GM12878 (cell line): ENCODE results near the gene NAPEPLD. TPM values are rescaled to one million over a fixed set of nuclear protein-coding genes. Genes with fewer than 3 reads are reported as not detected.
A peak's percentile ranks its signal among the peaks of the same experiment; 100 is the strongest.

Experiments
- ATF2 ChIP-seq: IDR thresholded peaks from 2 replicates; pipeline ENCODE4 v1.6.1; 2012; ENCODE audit warnings: low read length, inconsistent platforms
- BMI1 ChIP-seq: fragments of 450-650 bp; IDR thresholded peaks from 2 replicates; pipeline ENCODE4 v1.6.1; 2016; ENCODE audit warnings: mild to moderate bottlenecking, moderate library complexity, borderline replicate concordance
- CEBPB ChIP-seq, 2 experiments: fragments of 150-350 bp in 1 of 2; IDR thresholded peaks; 2 replicates each; pipeline ENCODE4 v1.6.1; 2012 to 2014; ENCODE audit warnings: low read depth in 2 of 2, low read length in 2 of 2, borderline replicate concordance in 1 of 2, inconsistent platforms in 1 of 2
- CREB1 ChIP-seq: IDR thresholded peaks from 2 replicates; pipeline ENCODE4 v1.6.1; 2012; ENCODE audit warnings: low read depth, mild to moderate bottlenecking, inconsistent platforms
- ELK1 ChIP-seq: IDR thresholded peaks from 2 replicates; pipeline ENCODE4 v1.6.1; 2012; ENCODE audit warnings: low read depth, low read length, improper control_type of control experiment
- HDGF ChIP-seq: fragments of 450-650 bp; IDR thresholded peaks from 2 replicates; pipeline ENCODE4 v1.6.1; 2016; ENCODE audit warnings: antibody characterized with exemption
- MLLT1 ChIP-seq: fragments of 450-650 bp; IDR thresholded peaks from 2 replicates; pipeline ENCODE4 v1.6.1; 2016; ENCODE audit warnings: mild to moderate bottlenecking
- MTA2 ChIP-seq: fragments of 450-650 bp; IDR thresholded peaks from 2 replicates; pipeline ENCODE4 v1.6.1; 2016; ENCODE audit warnings: low read depth, mild to moderate bottlenecking, moderate library complexity
- NBN ChIP-seq: fragments of 450-650 bp; IDR thresholded peaks from 2 replicates; pipeline ENCODE4 v1.6.1; 2016
- RCOR1 ChIP-seq: conservative IDR thresholded peaks from 2 replicates; pipeline ENCODE4 v1.6.1; 2012; ENCODE audit warnings: low read depth, low read length, improper control_type of control experiment
- SIN3A ChIP-seq: IDR thresholded peaks from 2 replicates; pipeline ENCODE4 v1.6.1; 2012; ENCODE audit warnings: low read depth, low read length, improper control_type of control experiment
- SMAD5 ChIP-seq: IDR thresholded peaks from 2 replicates; pipeline ENCODE4 v1.6.1; 2016; ENCODE audit warnings: antibody characterized with exemption, low read depth
- SUZ12 ChIP-seq: fragments of 200-600 bp; sonication (generic); IDR thresholded peaks from one replicate; pipeline ENCODE4 v1.6.1; 2018; ENCODE audit warnings: antibody characterized with exemption, mild to moderate bottlenecking; ENCODE audit not compliant: unreplicated experiment
- TARDBP ChIP-seq: IDR thresholded peaks from 2 replicates; pipeline ENCODE4 v1.6.1; 2016; ENCODE audit warnings: borderline replicate concordance
- ZBTB33 ChIP-seq: fragments of 450-650 bp; IDR thresholded peaks from 2 replicates; pipeline ENCODE4 v1.6.1; 2017; ENCODE audit warnings: mild to moderate bottlenecking
- ZBTB4 ChIP-seq: fragments of 450-650 bp; formaldehyde crosslinking; IDR thresholded peaks from 2 replicates; pipeline ENCODE4 v1.4.0; 2022; ENCODE audit warnings: mild to moderate bottlenecking, moderate library complexity
- ZNF207 ChIP-seq: fragments of 450-650 bp; IDR thresholded peaks from 2 replicates; pipeline ENCODE4 v1.6.1; 2014; ENCODE audit warnings: antibody characterized with exemption, mild to moderate bottlenecking, borderline replicate concordance
- polyA plus RNA-seq, 11 experiments: library from polyadenylated mRNA; depleted of rRNA in 4 of 11; unstranded in 6 of 11; stranded (reverse) in 5 of 11; fragments of >200 nt; fragmentation: Nextera tagmentation in 4 of 11; fragmentation: Illumina TruSeq in 1 of 11; extraction: Ambion mirVana in 4 of 11; extraction: Trizol in 1 of 11; gene quantifications; 1 replicate in 1 of 11; 2 replicates in 10 of 11; pipeline versions ENCODE4 v1.2.1 to v1.2.3, GENCODE V29; 2011 to 2016; ENCODE audit warnings: inconsistent platforms in 2 of 11, missing spikeins in 2 of 11, low read depth in 1 of 11
- total RNA-seq, 4 experiments: library from RNA; depleted of rRNA in 3 of 4; stranded (reverse); fragments of >200 nt in 3 of 4; fragmentation: Illumina TruSeq in 1 of 4; extraction: Trizol in 1 of 4; gene quantifications; 2 replicates each; pipeline versions ENCODE4 v1.2.1 to v1.2.3, GENCODE V29; 2013 to 2021
- TF ChIP-seq, protein P1 (sequence below): fragments of 150-350 bp; IDR thresholded peaks from 2 replicates; pipeline ENCODE4 v1.6.1; 2014; ENCODE audit warnings: mild to moderate bottlenecking, low read depth, low read length

Gene NAPEPLD
- total and polyA plus RNA-seq, 10 of the 15 experiments (the other 5 are each of a cell fraction or from before 2014, with no cell fraction given): 6.0 to 16.2 (median 8.6) TPM

GRCh38 chr7:103074519-103075336 lies 74.2 kb downstream of the NAPEPLD start, which contains the start of the genes ARMC10 and FBXL13 (continued):
- TF ChIP-seq ZBTB33 (no peak), CREB1 (peak; percentile 27; the same call in 1 of the 2 replicates), MLLT1 (peak; percentile 29; the same call in 1 of the 2 replicates), HDGF (peak; percentile 82), ATF2 (no peak), ELK1 (0 out of 2 replicates have a peak, but pooled peaks have one; percentile 26), TARDBP (no peak), ZBTB4 (CRISPR knock-in tag) (no peak), SIN3A (peak; percentile 95), MTA2 (0 out of 2 replicates have a peak, but pooled peaks have one; percentile 10), ZNF207 (no peak; the same call in 1 of the 2 replicates), RCOR1 (no peak), NBN (peak; percentile 73; the same call in 1 of the 2 replicates), CEBPB (IDR thresholded peaks at IDR 0.05; ENCODE audit: borderline replicate concordance in 1 of 2, low read depth in 2 of 2, low read length in 2 of 2) (0 out of 4 replicates have a peak, but pooled peaks of 1 of the 2 experiments have one; percentile 20), SUZ12 (no peak), BMI1 (peak; percentile 94), SMAD5 (0 out of 2 replicates have a peak, but pooled peaks have one; percentile 8)
- TF ChIP-seq, protein P1, sequence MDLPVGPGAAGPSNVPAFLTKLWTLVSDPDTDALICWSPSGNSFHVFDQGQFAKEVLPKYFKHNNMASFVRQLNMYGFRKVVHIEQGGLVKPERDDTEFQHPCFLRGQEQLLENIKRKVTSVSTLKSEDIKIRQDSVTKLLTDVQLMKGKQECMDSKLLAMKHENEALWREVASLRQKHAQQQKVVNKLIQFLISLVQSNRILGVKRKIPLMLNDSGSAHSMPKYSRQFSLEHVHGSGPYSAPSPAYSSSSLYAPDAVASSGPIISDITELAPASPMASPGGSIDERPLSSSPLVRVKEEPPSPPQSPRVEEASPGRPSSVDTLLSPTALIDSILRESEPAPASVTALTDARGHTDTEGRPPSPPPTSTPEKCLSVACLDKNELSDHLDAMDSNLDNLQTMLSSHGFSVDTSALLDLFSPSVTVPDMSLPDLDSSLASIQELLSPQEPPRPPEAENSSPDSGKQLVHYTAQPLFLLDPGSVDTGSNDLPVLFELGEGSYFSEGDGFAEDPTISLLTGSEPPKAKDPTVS: no peak
